ENCODE results near the gene ETAA1. TPM values are rescaled to one million over a fixed set of nuclear protein-coding genes. Genes with fewer than 3 reads are reported as not detected.
A peak's percentile ranks its signal among the peaks of the same experiment; 100 is the strongest.

Gene ETAA1
- total RNA-seq, 1 donor from 2014 or later, result 5.4 TPM

DNA sequence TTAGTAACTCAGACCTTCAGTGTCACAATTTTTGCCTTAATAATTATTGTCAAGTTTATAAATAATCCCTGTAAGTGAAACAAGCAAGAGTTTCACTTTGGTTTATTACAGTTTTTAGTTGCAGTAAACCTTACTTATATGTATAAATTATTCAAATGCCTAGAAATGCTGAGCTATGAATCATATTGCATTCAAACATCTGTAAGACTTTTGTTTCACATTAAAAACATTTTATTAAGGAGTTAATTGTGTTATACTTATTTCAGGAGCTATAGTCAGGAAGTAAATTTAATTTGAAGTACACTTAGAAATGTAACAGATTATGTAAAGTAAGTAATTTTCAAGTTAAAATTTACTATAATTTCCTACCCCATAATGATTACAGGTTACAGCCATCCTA, 3.9 kb upstream of the ETAA1 start:
- H3K4me1 ChIP-seq, result peaks cover 6 to 25% of the 10 kb centered on the region in 2 donors
- H3K9me3 ChIP-seq, result no peaks in the 10 kb centered on the region
- no peak overlapping the region for H3K27ac ChIP-seq
- no peaks in the 10 kb centered on the region for H3K27me3 ChIP-seq
- no peak for DNase-seq (ENCODE audit: low spot score in 2 of 2)
- intact Hi-C loops (cut with DNase I), result loop anchor here (5.0 to 10.0 kb wide), 8 partner anchors 68 to 862 kb away; partner anchors contain the start of genes C1D and PPP3R1
- H3K36me3 ChIP-seq, result no peaks in the 10 kb centered on the region
- no peak overlapping the region for H3K4me3 ChIP-seq
- TF ChIP-seq, protein P1, sequence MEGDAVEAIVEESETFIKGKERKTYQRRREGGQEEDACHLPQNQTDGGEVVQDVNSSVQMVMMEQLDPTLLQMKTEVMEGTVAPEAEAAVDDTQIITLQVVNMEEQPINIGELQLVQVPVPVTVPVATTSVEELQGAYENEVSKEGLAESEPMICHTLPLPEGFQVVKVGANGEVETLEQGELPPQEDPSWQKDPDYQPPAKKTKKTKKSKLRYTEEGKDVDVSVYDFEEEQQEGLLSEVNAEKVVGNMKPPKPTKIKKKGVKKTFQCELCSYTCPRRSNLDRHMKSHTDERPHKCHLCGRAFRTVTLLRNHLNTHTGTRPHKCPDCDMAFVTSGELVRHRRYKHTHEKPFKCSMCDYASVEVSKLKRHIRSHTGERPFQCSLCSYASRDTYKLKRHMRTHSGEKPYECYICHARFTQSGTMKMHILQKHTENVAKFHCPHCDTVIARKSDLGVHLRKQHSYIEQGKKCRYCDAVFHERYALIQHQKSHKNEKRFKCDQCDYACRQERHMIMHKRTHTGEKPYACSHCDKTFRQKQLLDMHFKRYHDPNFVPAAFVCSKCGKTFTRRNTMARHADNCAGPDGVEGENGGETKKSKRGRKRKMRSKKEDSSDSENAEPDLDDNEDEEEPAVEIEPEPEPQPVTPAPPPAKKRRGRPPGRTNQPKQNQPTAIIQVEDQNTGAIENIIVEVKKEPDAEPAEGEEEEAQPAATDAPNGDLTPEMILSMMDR (IDR thresholded peaks at IDR 0.05), result no peak

DNA sequence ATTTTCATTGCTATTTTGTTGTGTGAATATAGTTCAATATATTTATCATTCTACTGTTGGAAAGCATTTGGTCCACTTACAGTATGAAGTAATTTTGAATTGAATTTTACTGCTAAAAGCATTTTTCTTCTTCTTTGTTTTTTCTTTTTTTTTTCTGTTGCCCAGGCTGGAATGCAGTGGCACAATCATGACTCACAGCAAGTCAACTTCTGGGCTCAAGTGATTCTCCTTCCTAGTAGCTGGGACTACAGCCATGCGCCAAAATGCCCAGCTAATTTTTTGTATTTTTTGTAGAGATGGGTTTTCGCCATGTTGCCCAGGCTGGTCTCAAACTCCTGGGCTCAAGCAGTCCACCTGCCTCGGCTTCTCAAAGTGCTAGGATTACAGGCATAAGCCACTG, 2.4 kb upstream of the ETAA1 start:
- TF ChIP-seq, protein P1 (IDR thresholded peaks at IDR 0.05), result no peak
- H3K27ac ChIP-seq, result peak overlapping the region; percentile 3 to 42
- H3K4me1 ChIP-seq, result peaks cover 0 to 22% of the 10 kb centered on the region in 2 donors
- H3K4me3 ChIP-seq, result no peak overlapping the region
- H3K36me3 ChIP-seq, result no peaks in the 10 kb centered on the region
- no peaks in the 10 kb centered on the region for H3K9me3 ChIP-seq
- no peaks in the 10 kb centered on the region for H3K27me3 ChIP-seq
- intact Hi-C loops (cut with DNase I), result loop anchor here (2.0 to 10.0 kb wide), 10 partner anchors 70 to 962 kb away; partner anchors contain the start of genes C1D and PPP3R1
- no peak for DNase-seq (ENCODE audit: low spot score in 2 of 2)

DNA sequence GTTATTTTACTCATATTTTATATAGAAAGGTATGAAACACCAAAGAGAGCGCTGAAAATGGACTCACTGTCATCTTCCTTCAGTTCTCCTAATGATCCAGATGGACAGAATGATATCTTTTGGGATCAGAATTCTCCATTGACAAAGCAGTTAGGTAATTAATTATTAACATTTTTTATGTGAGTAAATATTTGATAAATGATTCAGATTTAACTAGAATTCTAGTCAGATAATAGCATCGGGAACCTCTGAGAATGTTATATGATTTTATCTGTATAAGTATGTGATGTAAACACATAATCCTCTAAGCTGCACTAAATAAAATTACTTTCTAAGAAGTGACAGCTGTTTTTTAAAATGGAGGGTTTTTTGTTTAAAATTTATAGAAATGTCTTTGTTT, 2.0 kb downstream of the ETAA1 start:
- no peaks in the 10 kb centered on the region for H3K9me3 ChIP-seq
- no peak overlapping the region for H3K4me3 ChIP-seq
- no peaks in the 10 kb centered on the region for H3K27me3 ChIP-seq
- no peak overlapping the region for H3K27ac ChIP-seq
- H3K36me3 ChIP-seq, result peaks cover 7 to 14% of the 10 kb centered on the region in 2 donors
- DNase-seq (ENCODE audit: low spot score in 2 of 2), result no peak
- intact Hi-C loops (cut with DNase I), result loop anchor here (5.0 to 10.0 kb wide), 8 partner anchors 74 to 967 kb away; partner anchors contain the start of genes C1D and PPP3R1
- H3K4me1 ChIP-seq, result peaks cover 0 to 32% of the 10 kb centered on the region in 2 donors
- TF ChIP-seq, protein P1 (IDR thresholded peaks at IDR 0.05), result no peak

DNA sequence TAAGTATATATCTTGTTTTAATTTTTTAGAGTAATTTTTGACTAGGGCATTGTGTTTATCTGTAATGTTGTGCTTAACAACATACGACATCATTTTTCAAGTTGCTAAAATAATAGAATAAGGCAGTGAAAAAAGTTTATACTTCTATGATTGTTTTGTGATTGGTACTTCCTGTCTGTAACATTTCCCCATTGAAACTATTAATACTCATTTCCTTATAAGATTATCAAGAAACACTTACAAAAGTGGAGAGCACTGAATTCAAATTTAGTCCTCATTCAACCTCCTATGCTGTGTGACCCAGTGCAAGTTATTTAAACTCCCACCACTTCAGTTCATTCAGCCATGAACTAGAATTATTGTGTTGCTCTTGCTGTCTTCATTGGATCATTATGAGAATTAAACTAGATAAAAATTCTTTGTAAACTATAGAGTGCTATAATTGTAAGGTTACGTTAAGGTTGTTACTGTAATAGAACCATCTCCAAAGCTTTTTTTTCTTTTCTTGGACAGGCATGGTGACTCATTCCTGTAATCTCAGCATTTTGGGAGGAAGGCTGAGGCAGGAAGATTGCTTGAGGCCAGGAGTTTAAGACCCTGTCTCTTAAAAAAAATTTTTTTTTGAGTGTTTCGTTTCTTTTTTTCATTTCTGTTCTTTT, 2.8 kb downstream of the ETAA1 start:
- H3K9me3 ChIP-seq, result no peaks in the 10 kb centered on the region

DNA sequence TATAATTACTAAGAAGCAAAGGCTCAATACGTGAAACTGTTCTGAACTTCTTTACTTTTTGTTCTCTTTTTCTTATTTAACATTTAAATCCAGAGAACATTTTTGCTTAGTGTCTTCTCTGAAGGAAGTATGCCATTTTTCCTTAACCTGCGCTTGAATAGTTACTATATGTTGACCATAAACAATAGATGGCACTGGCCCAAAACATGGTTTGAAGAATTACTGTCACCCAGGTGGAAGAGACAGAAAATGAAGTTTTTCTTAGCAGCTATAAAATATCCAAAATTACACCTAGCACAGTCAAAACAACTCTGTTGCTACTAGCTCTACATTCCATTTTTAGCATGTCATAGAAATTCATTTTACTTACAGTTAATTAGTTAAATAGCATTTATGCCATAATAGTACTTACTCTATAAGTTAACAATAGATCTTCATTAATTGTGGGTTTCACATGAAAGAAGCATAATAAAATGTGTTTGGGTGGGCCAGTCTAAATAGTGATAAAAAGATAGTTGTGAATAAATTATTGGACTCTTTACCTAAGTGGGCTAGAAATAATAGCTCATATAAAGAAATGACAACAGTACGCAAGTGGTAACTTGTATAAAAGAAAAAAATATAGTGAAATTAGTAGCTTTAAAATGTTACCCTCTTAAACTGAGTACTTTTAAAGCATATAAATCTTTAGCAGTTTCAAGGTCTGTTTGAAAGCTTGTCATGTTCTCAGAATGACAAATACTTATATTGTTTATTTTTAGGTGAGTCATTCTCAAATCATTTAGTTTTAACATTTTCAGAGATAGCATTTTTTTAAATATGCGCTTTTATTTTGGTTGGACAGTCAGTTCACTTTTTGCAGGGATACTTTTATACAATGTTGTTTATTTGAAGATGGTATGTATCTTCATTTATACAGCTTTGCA, 3.7 kb downstream of the ETAA1 start:
- intact Hi-C loops (cut with DNase I), result no loop called here
- Histone ChIP-seq H3K4me3 (peak overlapping the region; percentile 17 to 19), H3K27ac (peak overlapping the region; percentile 27 to 37), H3K9me3 (no peaks in the 10 kb centered on the region), H3K27me3 (no peaks in the 10 kb centered on the region), H3K36me3 (peaks cover 12 to 26% of the 10 kb centered on the region in 2 donors), H3K4me1 (peaks cover 0 to 29% of the 10 kb centered on the region in 2 donors)
- TF ChIP-seq, protein P1 (IDR thresholded peaks at IDR 0.05), result no peak
- no peak for DNase-seq (ENCODE audit: low spot score in 2 of 2)

More for the DNA sequence above, 2.8 kb downstream of the ETAA1 start:
- intact Hi-C loops (cut with DNase I), result loop anchor here (5.0 to 10.0 kb wide), 8 partner anchors 75 to 968 kb away; partner anchors contain the start of genes C1D and PPP3R1
- Histone ChIP-seq H3K4me1 (peaks cover 0 to 32% of the 10 kb centered on the region in 2 donors), H3K4me3 (peak overlapping the region in 1 of 2 donors; percentile 17), H3K27ac (peak overlapping the region; percentile 27 to 37), H3K36me3 (peaks cover 12 to 20% of the 10 kb centered on the region in 2 donors), H3K27me3 (no peaks in the 10 kb centered on the region)
- DNase-seq (ENCODE audit: low spot score in 2 of 2), result no peak
- TF ChIP-seq, protein P1 (IDR thresholded peaks at IDR 0.05), result no peak

Data from ascending aorta (tissue), 2 donors.